ENCODE measurements around the gene RNF182.

RNF182 gene

DNA sequence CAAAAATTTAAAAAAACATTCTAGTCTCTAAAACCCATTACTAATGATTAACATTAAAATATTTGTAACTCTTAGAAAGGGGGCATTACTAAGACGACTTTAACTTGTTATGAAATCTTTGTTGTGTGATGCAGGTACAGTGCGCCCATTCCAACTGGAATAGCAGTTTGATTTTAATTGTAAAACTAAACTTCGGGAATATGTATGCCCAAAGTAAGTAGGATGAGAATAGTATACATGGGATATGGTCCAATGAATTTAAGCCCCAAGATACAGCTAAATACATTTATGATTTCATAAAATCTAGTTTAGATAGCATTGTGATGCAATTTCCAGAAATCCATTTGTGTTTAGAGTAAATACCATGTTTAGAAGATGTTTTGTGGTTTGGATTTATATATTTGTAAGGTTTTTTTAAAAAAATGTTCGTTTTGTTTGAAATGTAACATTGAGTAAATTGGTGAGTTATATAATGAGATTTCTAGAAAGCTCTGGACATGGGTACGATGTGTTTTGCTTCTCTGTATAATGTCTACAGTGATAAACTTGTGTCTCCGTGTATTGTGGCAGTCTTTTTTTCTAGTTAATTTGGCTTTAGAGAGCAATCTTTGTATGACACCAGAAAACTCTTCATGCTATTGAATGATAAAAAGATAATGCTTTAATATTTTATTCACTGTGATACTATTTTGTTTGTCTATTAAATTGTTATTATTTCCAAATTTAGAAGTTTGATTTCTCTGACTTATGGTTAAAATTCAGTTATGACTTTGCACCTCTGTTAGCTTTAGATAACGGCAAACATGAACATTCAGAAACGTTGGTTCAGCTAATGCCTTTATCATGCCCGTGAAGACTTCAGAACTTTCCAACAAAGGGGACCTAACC, 54.8 kb downstream of the RNF182 start:
- no peak for DNase-seq (ENCODE audit: low read depth)
- TF ChIP-seq, protein P1, sequence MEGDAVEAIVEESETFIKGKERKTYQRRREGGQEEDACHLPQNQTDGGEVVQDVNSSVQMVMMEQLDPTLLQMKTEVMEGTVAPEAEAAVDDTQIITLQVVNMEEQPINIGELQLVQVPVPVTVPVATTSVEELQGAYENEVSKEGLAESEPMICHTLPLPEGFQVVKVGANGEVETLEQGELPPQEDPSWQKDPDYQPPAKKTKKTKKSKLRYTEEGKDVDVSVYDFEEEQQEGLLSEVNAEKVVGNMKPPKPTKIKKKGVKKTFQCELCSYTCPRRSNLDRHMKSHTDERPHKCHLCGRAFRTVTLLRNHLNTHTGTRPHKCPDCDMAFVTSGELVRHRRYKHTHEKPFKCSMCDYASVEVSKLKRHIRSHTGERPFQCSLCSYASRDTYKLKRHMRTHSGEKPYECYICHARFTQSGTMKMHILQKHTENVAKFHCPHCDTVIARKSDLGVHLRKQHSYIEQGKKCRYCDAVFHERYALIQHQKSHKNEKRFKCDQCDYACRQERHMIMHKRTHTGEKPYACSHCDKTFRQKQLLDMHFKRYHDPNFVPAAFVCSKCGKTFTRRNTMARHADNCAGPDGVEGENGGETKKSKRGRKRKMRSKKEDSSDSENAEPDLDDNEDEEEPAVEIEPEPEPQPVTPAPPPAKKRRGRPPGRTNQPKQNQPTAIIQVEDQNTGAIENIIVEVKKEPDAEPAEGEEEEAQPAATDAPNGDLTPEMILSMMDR (conservative IDR thresholded peaks at IDR 0.05; ENCODE audit: low read length), result no peak
- no peak overlapping the region for H3K4me3 ChIP-seq (ENCODE audit: low read length)

DNA sequence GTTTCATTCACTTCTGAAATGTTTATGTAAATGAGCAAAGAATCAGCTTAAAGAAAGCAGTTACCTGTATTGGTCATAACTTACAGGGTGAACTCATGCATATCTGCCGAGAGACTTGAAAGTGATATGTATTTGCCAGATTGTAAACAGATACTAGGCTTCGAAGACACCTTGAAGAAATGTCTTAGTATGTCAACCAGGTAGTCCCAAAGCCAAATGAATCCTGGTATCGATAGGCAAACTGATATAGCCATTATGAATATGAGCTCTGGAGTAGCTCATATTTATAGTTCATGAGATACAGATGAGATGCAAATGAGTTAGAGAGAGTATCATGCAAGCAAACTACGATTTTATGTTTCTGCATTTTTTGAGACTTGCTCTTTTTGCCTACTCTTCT, 55.8 kb downstream of the RNF182 start:
- TF ChIP-seq, protein P1 (conservative IDR thresholded peaks at IDR 0.05; ENCODE audit: low read length), result no peak
- DNase-seq (ENCODE audit: low read depth), result no peak
- no peak overlapping the region for H3K4me3 ChIP-seq (ENCODE audit: low read length)

DNA sequence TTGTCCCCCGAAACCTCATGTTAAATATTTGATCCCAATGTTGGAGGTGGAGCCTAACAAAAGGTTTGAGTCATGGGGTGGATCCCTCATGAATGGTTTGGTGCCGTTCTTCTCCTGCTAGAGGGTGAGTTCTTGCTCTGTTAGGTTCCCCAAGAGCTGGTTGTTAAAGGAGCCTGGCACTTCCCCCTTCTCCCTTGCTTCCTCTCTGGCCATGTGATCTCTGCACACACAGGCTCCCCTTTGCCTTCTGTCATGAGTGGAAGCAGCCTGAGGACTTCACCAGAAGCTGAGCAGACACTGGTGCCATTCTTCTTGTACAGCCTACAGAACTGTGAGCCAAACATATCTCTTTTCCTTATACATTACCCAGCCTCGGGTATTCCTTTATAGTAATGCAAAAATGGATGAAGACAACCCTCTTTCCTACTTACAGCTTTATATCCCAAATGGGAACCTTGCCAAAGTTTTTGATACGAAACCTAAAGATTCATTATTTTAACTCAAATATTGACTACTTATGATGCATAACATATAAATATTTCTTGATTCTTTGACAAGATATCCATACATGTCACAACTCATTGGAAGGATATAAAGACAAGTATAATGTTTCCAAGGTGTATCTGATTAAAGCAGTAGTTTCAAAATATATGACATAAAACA, 61.0 kb downstream of the RNF182 start:
- no peak overlapping the region for H3K4me3 ChIP-seq (ENCODE audit: low read length)
- no peak for DNase-seq (ENCODE audit: low read depth)
- TF ChIP-seq, protein P1 (conservative IDR thresholded peaks at IDR 0.05; ENCODE audit: low read length), result no peak

DNA sequence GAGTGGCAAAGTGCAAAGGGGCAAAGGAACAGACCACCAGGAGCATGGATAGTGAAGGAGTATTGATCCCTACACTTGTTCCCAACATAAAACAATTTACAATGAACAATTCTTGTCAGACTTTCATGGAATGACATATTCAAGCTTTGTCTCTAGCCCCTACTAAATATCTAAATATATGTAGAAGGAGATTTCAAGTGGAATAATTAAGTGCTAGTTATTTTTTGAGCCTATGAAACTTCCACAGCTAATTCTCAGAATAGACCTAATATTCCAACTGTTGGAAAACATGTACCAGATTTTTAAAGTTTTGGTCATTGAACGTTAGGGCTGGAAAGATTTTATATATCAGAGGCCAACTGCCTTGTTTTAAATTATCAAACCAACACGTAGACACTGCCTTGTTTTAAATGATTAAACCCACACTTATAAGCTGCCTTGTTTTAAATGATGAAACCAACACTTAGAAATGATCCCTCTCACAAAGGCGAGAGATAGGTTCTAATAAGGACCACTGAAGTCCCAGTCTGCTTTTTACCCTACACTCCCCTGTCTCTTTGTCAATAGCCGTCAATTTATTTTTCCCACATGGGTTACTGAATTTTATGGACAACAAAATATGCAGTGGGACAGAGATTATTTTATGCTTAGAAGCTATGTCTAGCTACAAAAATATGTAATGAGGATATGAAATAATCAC, 62.1 kb downstream of the RNF182 start:
- H3K4me3 ChIP-seq (ENCODE audit: low read length), result no peak overlapping the region
- TF ChIP-seq, protein P1 (conservative IDR thresholded peaks at IDR 0.05; ENCODE audit: low read length), result no peak
- no peak for DNase-seq (ENCODE audit: low read depth)

DNA sequence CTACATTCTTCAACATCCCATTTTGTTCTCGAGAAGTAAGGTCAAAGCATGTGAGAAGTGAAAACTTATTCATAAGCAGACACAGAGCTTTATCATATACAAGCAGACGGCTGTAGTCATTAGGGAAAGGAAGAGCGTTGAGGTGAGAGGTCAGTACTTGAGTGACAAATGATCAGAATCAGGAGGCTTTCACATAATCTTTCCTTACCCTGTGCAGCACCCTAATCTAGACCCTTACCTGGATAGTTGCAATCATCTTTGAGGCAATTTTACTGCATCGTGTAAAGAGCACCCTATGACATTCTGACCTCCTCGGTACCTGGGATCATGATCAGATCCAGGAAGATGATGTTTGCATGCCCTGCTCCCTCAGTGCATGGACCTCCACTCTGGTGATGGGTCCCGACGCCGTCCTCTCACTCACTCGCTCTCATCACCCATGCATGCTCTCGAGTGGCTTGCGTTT, 62.7 kb downstream of the RNF182 start:
- TF ChIP-seq, protein P1 (conservative IDR thresholded peaks at IDR 0.05; ENCODE audit: low read length), result no peak
- DNase-seq (ENCODE audit: low read depth), result no peak
- no peak overlapping the region for H3K4me3 ChIP-seq (ENCODE audit: low read length)

DNA sequence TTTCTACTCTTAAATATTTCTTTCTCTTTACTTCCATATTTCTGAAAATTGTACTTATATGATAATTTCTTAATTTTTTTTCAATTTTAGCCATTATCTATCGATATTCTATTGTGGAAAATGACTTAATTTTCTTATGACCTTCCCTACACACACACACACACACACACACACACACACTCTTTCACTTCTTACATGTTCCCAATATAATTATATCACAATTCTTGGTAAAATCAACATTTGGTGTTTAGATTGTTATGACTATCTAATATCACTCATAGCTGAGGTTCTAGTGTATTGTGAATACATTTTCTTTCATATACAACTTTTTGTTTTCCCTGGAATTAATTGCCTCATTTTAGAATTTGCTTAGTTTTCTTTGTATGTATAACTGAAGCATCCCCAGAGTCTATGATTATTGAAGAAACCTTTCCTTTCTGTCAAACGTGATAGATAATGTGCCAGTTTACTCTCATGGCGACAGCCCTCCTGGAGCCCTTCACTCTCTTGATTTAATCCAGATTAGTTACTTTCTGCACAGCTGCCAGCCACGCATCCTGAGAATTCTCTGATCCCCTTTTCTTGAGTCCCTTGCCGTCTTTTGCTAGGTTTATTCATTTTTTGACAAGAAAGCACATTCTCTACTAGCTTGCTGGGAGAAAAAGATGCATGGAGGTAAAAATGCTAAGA, 63.4 kb downstream of the RNF182 start:
- no peak overlapping the region for H3K4me3 ChIP-seq (ENCODE audit: low read length)
- TF ChIP-seq, protein P1 (conservative IDR thresholded peaks at IDR 0.05; ENCODE audit: low read length), result no peak
- DNase-seq (ENCODE audit: low read depth), result no peak
